Measurements from ENCODE around the gene PEG3.

DNA sequence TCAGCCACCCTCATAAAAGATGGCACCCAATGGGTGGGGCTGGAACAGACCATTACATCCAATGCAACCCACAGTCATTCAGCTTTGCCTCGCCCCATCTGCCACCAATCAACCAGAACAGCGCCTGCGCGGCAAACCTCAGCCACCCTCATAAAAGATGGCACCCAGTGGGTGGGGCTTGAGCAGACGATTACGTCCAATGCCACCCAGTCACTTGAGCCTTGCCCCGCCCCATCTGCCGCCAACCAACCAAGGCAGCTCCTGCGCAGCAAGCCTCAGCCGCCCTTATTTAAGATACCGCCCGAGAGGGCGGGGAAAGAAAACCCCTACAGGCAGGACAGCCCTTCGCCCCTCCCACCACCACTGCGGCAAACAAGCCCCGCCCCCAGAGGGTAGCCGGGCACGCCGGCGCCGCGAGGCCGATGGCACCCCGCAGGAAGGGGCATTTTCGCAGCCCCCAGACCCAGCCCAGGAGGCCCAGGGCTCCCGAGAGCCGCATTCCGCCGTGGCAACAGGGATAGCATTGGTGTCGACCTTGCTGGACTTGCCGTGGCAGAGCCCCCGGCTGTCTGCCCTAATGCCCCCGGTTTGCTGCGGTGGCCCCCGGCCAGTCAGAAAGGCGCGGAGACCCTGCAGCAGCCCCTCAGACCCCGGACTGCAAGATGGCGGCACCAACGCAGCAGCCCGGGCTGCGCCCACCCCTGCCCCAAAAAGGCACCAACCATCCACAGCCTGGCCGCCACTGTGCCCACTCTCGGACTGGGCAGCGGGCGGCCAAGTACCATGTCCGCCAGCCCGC is 675 bp downstream of the PEG3 start:
- TF ChIP-seq, protein P1, sequence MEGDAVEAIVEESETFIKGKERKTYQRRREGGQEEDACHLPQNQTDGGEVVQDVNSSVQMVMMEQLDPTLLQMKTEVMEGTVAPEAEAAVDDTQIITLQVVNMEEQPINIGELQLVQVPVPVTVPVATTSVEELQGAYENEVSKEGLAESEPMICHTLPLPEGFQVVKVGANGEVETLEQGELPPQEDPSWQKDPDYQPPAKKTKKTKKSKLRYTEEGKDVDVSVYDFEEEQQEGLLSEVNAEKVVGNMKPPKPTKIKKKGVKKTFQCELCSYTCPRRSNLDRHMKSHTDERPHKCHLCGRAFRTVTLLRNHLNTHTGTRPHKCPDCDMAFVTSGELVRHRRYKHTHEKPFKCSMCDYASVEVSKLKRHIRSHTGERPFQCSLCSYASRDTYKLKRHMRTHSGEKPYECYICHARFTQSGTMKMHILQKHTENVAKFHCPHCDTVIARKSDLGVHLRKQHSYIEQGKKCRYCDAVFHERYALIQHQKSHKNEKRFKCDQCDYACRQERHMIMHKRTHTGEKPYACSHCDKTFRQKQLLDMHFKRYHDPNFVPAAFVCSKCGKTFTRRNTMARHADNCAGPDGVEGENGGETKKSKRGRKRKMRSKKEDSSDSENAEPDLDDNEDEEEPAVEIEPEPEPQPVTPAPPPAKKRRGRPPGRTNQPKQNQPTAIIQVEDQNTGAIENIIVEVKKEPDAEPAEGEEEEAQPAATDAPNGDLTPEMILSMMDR (conservative IDR thresholded peaks at IDR 0.05; ENCODE audit: low read depth, low read length), result no peak
- TF ChIP-seq EZH2 (IDR thresholded peaks at IDR 0.05; ENCODE audit: borderline replicate concordance, low read depth, low read length, poor library complexity, severe bottlenecking), result no peak

Measured in A673 (cell line).